GM12891 (cell line): ENCODE results near the gene DMKN.

Source experiments
- POLR2A ChIP-seq: IDR thresholded peaks from 2 replicates; pipeline ENCODE4 v1.6.1; 2011; ENCODE audit warnings: low read depth, low read length, control low read depth
- POLR2AphosphoS5 ChIP-seq: IDR thresholded peaks from 2 replicates; pipeline ENCODE4 v1.6.1; 2011; ENCODE audit warnings: low read depth, low read length, control low read depth
- SPI1 ChIP-seq: IDR thresholded peaks from 2 replicates; pipeline ENCODE4 v1.6.1; 2011; ENCODE audit warnings: low read depth, low read length, control low read depth
- TAF1 ChIP-seq: IDR thresholded peaks from 2 replicates; pipeline ENCODE4 v1.6.1; 2011; ENCODE audit warnings: low read depth, low read length, control low read depth

DNA sequence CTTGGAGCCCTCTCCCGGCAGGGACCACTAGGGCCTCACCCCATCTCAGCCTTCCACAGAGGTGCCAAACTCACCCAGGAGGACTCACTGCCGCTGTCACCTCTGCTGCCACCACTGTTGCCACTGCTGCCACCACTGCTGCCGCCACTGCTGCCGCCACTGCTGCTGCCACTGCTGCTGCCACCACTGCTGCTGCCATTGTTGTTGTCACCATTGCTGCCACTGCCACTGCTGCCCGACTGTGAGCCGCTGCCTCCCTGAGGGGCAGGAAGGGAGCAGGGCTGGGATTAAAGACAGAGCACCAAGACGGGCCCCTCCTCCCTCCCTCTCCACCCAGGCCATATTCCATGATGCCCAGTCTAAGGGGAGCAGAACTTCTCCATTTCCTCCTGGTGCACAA, 2.1 kb downstream of the DMKN start:
- TF ChIP-seq POLR2A (no peak), TAF1 (no peak), POLR2AphosphoS5 (no peak), SPI1 (no peak)
